SK-N-MC (cell line): ENCODE measurements around the gene CLASP1.

Experiments
- DNase-seq: peaks from one replicate; pipeline ENCODE4 v3.0.0-alpha.2; 2011; ENCODE audit warnings: low read depth, low spot score
- H3K27ac ChIP-seq: fragments of 200-600 bp; sonication (generic); 2 replicates; pipeline ENCODE4 v1.5.1; 2016; ENCODE audit warnings: mixed run types
- H3K36me3 ChIP-seq: fragments of 200-600 bp; sonication (generic); 2 replicates; pipeline ENCODE4 v1.6.1; 2017; ENCODE audit warnings: antibody characterized with exemption, low read length, mixed read lengths; ENCODE audit not compliant: insufficient read depth
- H3K4me3 ChIP-seq: fragments of 200-600 bp; sonication (generic); 2 replicates; pipeline ENCODE4 v1.5.1; 2016
- H3K9ac ChIP-seq: fragments of 200-600 bp; sonication (generic); 2 replicates; pipeline ENCODE4 v1.8.0; 2017; ENCODE audit warnings: mixed run types, mixed read lengths; ENCODE audit not compliant: insufficient read length
- H3K9me3 ChIP-seq: fragments of 200-600 bp; sonication (generic); 2 replicates; pipeline ENCODE4 v1.6.1; 2017; ENCODE audit warnings: low read depth, mild to moderate bottlenecking, antibody characterized with exemption, low read length, moderate library complexity, mixed read lengths
- EZH2 ChIP-seq: fragments of 200-600 bp; sonication (generic); IDR thresholded peaks from one replicate; pipeline ENCODE4 v1.6.1; 2017; ENCODE audit warnings: antibody characterized with exemption
- FOXP2 ChIP-seq: optimal IDR thresholded peaks from 2 replicates; pipeline ENCODE3; 2011; ENCODE audit warnings: mild to moderate bottlenecking, moderate library complexity; ENCODE audit not compliant: insufficient read depth; ENCODE audit errors: extremely low read length, control extremely low read depth
- POLR2AphosphoS5 ChIP-seq: IDR thresholded peaks from 2 replicates; pipeline ENCODE4 v1.6.1; 2012; ENCODE audit warnings: mild to moderate bottlenecking, low read depth, low read length, borderline replicate concordance

Gene CLASP1

DNA sequence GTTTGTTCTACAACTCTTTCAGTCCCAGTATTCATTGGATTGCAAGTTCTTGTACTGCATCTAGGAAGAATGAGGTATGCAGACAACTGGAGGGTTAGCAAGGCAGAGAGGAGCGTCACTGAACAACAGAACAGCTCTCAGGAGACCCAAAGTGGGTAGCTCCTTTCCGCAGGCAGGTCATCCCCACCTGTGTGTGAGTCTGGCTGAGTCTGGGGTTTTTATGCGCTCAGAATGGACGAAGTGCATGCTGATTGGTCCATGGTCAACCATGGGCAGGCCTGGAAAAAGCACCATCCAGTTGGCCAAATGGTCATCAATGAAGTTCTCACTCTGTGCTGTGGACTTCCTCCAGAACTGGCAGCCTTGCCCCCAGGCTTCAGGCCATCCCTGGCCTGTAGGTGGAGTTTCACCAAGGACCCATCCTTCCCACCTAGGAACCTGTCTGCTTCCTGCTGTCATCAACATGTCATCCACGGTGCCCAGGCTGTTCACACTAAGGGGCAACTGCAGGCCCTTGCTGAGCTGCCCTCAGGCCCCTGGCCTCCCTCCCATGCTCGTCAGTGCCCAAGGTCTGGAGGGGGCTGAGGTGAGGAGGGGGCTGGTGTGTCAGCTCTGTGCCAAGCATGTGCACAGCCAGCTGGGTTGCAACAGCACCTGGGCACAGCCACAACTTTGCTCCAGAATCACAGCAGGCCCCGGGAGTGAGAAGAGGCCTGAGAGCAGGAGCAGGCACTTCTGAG lies 353.2 kb downstream of the CLASP1 start:
- Histone ChIP-seq H3K27ac (no peak overlapping the region), H3K9ac (no peak overlapping the region), H3K9me3 (no peaks in the 10 kb centered on the region), H3K4me3 (no peak overlapping the region), H3K36me3 (no peaks in the 10 kb centered on the region)
- DNase-seq: no peak
- TF ChIP-seq FOXP2 (no peak), POLR2AphosphoS5 (no peak), EZH2 (no peak)

DNA sequence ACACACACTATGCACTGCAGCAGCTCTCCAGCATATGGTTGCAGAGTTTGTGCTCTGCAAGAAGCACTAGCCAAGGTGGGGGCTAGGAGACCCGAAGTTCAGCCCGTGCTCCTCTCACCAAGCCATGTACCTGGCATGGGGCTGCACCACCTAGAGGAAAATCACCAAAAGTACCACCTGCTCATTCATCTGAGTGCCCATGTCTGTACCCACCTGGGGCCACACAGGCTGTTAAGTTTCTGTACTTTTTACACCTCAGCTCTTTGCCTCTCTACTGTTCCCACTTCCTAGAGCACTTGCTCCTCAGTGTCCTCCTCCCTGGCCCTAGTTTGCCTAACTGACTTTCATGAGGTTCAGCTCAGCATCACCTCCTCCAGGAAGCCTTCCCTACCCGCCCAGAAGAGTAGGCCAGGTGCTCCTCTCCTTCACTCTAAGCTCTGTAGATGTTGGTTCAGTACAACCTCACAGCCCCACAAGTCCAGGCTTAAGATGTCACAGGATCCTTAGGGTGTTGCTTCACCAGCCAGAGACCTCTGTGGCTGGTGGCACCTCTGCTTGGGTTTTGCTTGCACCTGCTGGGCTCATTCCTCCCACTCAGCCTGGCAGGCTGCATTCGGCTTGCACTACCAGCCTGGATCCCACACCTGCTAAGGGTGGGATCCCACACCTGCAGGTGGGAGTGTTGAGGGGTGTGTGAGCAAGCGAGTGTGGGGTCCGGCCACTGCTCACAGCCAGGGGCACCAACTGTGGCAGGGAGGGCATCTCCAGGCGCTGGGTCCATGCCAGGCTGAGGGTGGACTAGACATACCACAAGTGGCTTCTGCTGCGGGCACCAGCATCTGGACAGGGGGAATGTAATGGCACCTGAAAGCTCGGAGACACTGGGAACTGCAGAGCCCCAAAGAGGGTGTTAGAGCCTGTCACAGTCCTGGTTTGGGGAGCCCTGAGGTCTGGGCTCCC lies 354.1 kb downstream of the CLASP1 start:
- TF ChIP-seq EZH2: no peak
- no peak for TF ChIP-seq POLR2AphosphoS5
- no peaks in the 10 kb centered on the region for H3K36me3 ChIP-seq
- H3K9ac ChIP-seq: no peak overlapping the region
- H3K9me3 ChIP-seq: no peaks in the 10 kb centered on the region
- no peak for DNase-seq
- no peak overlapping the region for H3K4me3 ChIP-seq
- H3K27ac ChIP-seq: no peak overlapping the region

DNA sequence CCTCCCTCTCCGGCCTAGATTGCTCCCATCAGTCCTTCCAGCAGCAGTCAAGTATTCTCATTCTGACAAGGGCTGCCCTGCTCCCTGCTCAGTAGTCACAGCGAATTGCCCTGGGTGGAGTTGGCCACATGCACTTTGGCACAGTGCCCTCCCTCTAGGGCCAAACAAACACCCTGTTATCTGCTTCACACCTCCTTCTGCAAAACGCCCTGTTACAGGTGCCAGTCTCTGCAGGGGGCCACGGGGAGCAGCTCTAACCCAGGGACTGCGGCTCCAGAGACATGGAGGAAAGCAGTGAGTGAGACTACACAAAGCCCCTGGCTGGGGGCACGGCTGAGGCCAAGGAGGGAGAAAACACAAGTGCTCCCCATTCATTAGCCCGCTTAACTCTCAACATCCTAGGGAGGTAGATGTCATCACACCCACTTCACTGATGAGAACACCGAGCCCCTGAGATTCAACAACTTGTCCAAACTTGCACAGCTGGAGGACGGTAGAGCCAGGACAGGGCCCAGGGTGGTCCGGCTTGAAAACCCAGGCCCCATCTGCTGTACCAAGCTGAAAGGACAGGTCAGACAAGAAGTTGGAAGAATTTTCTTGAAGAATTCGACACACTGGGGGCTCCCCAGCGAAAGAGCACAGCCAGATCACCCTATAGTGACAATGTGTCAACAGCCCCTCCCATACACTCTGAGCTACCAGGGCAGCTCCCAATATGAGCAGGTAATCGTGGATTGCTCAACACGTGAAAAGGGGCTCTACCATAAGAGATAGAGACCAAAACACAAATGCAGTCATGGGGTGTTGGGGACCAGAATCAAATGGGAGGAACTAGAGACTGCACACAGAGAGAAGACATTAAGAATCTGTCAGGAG lies 355.6 kb downstream of the CLASP1 start:
- Histone ChIP-seq H3K9me3 (no peaks in the 10 kb centered on the region), H3K9ac (no peak overlapping the region), H3K27ac (no peak overlapping the region), H3K4me3 (no peak overlapping the region), H3K36me3 (no peaks in the 10 kb centered on the region)
- no peak for DNase-seq
- TF ChIP-seq EZH2 (no peak), FOXP2 (no peak), POLR2AphosphoS5 (no peak)

DNA sequence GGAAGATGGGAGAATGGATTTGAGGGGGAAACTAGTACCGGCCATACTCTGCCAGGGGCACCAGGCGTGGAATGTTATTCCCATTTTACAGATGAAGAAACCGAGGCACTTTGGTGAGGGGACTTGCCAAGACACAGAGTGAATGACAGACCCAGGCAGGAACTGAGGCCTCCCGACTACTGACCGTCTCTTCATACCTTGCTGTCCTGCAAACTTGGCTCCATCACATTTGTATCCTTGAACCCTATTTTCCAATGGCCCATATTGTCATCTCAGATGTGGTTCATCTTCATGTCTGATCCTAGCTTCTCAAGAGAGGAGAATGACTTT lies 358.0 kb downstream of the CLASP1 start:
- no peak for DNase-seq
- TF ChIP-seq EZH2 (no peak), POLR2AphosphoS5 (no peak), FOXP2 (no peak)
- no peak overlapping the region for H3K27ac ChIP-seq
- H3K9ac ChIP-seq: no peak overlapping the region
- no peaks in the 10 kb centered on the region for H3K9me3 ChIP-seq
- no peak overlapping the region for H3K4me3 ChIP-seq
- no peaks in the 10 kb centered on the region for H3K36me3 ChIP-seq

DNA sequence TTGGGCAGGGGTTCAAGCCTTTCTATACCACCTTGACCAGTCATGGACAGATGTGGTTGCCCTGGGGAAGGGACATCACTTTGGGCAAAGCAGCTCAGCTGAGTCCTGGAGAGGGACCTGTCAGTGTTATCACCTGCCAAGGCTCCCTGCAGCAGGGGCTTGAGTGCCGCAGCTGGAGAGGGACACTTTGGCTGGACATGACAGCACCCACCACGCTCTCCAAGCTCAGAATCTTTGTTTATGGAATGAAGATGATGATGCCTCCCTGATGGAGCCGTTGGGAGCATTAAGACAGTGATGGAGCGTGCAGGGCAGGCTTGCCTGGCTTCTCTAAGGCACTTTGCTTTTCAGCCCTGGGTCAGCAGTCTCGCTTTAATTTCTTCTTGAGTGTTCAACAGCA lies 360.0 kb downstream of the CLASP1 start:
- H3K36me3 ChIP-seq: no peaks in the 10 kb centered on the region
- no peak overlapping the region for H3K9ac ChIP-seq
- DNase-seq: no peak
- H3K27ac ChIP-seq: no peak overlapping the region
- H3K9me3 ChIP-seq: no peaks in the 10 kb centered on the region
- TF ChIP-seq POLR2AphosphoS5 (no peak), EZH2 (no peak), FOXP2 (no peak)
- H3K4me3 ChIP-seq: no peak overlapping the region

DNA sequence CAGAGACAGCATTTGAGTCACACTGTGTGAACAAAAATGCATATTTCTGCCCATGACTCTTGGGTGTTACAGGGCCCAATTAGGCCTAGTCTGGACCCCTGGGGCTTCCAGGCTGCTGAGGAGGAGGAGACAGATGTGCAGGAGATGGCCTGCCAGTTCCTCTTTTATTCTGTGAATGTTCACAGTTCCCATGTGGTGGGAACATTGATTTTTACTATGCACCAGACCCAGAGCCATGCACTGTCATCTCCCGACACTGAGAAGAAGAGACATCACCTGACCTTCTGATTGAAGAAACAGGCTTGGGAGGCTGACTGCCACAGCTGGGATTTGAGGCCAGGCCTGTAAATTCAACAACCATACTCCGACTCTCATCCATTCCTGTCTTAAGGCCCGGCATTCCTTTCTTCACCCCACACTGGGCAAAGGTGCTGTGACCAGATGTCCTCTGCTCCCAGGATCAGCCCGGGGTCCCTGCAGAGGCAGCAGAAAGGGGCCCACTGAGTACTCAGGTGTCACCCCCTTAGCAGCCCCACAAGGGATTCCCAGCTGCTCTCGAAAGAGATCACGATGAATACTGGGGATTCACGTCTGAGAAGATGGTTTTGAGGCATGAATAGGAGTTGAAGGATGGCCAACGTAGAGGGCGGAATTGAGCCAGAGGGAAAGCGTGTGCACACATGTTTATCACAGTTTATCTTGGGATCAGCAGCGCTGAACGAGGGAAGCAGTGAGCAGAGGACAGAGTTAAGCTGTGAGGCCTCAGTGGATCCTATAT lies 360.6 kb downstream of the CLASP1 start:
- H3K9ac ChIP-seq: no peak overlapping the region
- TF ChIP-seq POLR2AphosphoS5: no peak
- TF ChIP-seq EZH2: no peak
- no peak for TF ChIP-seq FOXP2
- H3K36me3 ChIP-seq: no peaks in the 10 kb centered on the region
- no peak overlapping the region for H3K27ac ChIP-seq
- no peak for DNase-seq
- no peaks in the 10 kb centered on the region for H3K9me3 ChIP-seq
- H3K4me3 ChIP-seq: no peak overlapping the region

DNA sequence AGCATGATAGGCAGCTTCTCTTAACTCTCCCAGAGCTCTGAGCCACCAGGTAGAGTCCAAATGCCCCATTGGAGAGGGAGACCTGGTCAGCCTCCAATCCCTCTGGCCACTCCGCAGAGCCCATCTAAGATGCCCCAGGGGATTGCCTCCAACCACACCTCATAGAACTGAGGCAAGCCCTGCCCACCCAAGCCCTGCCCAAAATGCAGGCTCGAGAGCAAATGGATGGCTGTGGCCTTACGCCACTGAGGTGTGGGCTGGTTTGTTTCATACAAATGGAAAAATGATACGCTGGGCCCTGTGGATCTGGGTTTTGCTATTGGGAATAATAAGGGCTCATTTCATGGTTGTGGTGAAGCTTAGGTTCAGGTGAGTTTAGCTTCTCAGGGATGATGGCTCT lies 361.3 kb downstream of the CLASP1 start:
- Histone ChIP-seq H3K9ac (no peak overlapping the region), H3K27ac (no peak overlapping the region), H3K36me3 (no peaks in the 10 kb centered on the region), H3K9me3 (no peaks in the 10 kb centered on the region), H3K4me3 (no peak overlapping the region)
- TF ChIP-seq POLR2AphosphoS5 (no peak), FOXP2 (no peak), EZH2 (no peak)
- DNase-seq: no peak
